SK-N-SH (cell line): ENCODE data around the gene LRRC3C. TPM values are rescaled to one million over a fixed set of nuclear protein-coding genes. Genes with fewer than 3 reads are reported as not detected.

ENCODE experiments used
- CTCF ChIA-PET: fragments of 300-600, 350-600 bp; formaldehyde crosslinking; extraction: SDS; loops from one replicate; lab custom pipeline; 2021; lab: Yijun Ruan, JAX
- POLR2A ChIA-PET: fragments of 350-600 bp; sonication (Branson Sonifier 250); formaldehyde crosslinking; extraction: SDS; loops from one replicate; lab custom pipeline; 2020; ENCODE audit warnings: antibody characterized with exemption, inconsistent platforms; lab: Yijun Ruan, JAX
- DNase-seq: peaks from one replicate; pipeline ENCODE4 v3.0.0; 2012
- H2AFZ ChIP-seq: fragments of 200-600 bp; sonication (generic); 2 replicates; pipeline ENCODE4 v1.8.1; 2016; ENCODE audit warnings: antibody characterized with exemption, mild to moderate bottlenecking, low read depth
- H3F3A ChIP-seq: fragments of 200-600 bp; sonication (generic); replicated peaks from 2 replicates; pipeline ENCODE3; 2016; ENCODE audit warnings: antibody characterized with exemption, mild to moderate bottlenecking; ENCODE audit not compliant: insufficient read depth
- H3K27ac ChIP-seq, 2 experiments: fragments of 200-500 bp in 1 of 2; fragments of 200-600 bp in 1 of 2; sonication (Bioruptor generic) in 1 of 2; sonication (generic), shearing (Covaris generic) in 1 of 2; 2 replicates each; pipeline versions ENCODE4 v1.5.1 to v1.6.1; 2014 to 2016; ENCODE audit warnings: low read depth in 2 of 2, inconsistent platforms in 1 of 2, low read length in 1 of 2, mild to moderate bottlenecking in 1 of 2, mixed read lengths in 1 of 2
- H3K27me3 ChIP-seq: fragments of 200-600 bp; sonication (generic), shearing (Covaris generic); 2 replicates; pipeline ENCODE4 v1.6.1; 2016; ENCODE audit warnings: mixed run types; ENCODE audit not compliant: insufficient read depth
- H3K36me3 ChIP-seq, 2 experiments: fragments of 200-500 bp in 1 of 2; fragments of 200-600 bp in 1 of 2; sonication (Bioruptor generic) in 1 of 2; sonication (generic) in 1 of 2; replicated peaks in 1 of 2; 2 replicates each; pipeline versions ENCODE3 to v1.5.1; 2014 to 2016; ENCODE audit warnings: low read length in 1 of 2, mild to moderate bottlenecking in 1 of 2; ENCODE audit not compliant: insufficient read depth in 2 of 2, control insufficient read depth in 1 of 2
- H3K4me1 ChIP-seq, 2 experiments: fragments of 200-500 bp in 1 of 2; fragments of 200-600 bp in 1 of 2; sonication (Bioruptor generic) in 1 of 2; sonication (generic), shearing (Covaris generic) in 1 of 2; 2 replicates each; pipeline versions ENCODE4 v1.5.1 to v1.6.1; 2014 to 2016; ENCODE audit warnings: low read depth in 1 of 2, low read length in 1 of 2, mixed run types in 1 of 2; ENCODE audit not compliant: insufficient read depth in 2 of 2, control insufficient read depth in 1 of 2
- H3K4me2 ChIP-seq: fragments of 200-600 bp; sonication (generic), shearing (Covaris generic); 2 replicates; pipeline ENCODE4 v1.6.1; 2017; ENCODE audit warnings: mixed run types
- H3K4me3 ChIP-seq, 2 experiments: fragments of 200-500 bp in 1 of 2; fragments of 200-600 bp in 1 of 2; sonication (Bioruptor generic) in 1 of 2; sonication (generic), shearing (Covaris generic) in 1 of 2; 2 replicates each; pipeline versions ENCODE4 v1.5.1 to v1.8.1; 2014 to 2016; ENCODE audit warnings: low read depth in 2 of 2, inconsistent platforms in 1 of 2, low read length in 1 of 2, mild to moderate bottlenecking in 1 of 2, mixed read lengths in 1 of 2, moderate library complexity in 1 of 2
- H3K79me2 ChIP-seq: fragments of 200-600 bp; sonication (generic); 2 replicates; pipeline ENCODE4 v1.8.1; 2017; ENCODE audit warnings: mild to moderate bottlenecking; ENCODE audit not compliant: insufficient read depth
- H3K9ac ChIP-seq: fragments of 200-600 bp; sonication (generic); 2 replicates; pipeline ENCODE4 v1.6.1; 2017; ENCODE audit warnings: mixed run types
- H3K9me2 ChIP-seq: fragments of 200-600 bp; sonication (generic); 2 replicates; pipeline ENCODE4 v1.6.1; 2017; ENCODE audit warnings: mixed run types
- H3K9me3 ChIP-seq: fragments of 200-600 bp; sonication (generic); 2 replicates; pipeline ENCODE4 v1.6.1; 2017; ENCODE audit warnings: mixed run types, mild to moderate bottlenecking, moderate library complexity
- H4K20me1 ChIP-seq: fragments of 200-600 bp; sonication (generic); 2 replicates; pipeline ENCODE4 v1.6.1; 2017; ENCODE audit warnings: mild to moderate bottlenecking, mixed run types; ENCODE audit not compliant: insufficient read depth
- EP300 ChIP-seq, 2 experiments: IDR thresholded peaks; 2 replicates each; pipeline versions ENCODE4 v1.4.0 to v1.6.1; 2012; ENCODE audit warnings: borderline replicate concordance in 1 of 2, low read depth in 1 of 2, low read length in 1 of 2
- FOSL2 ChIP-seq: IDR thresholded peaks from 2 replicates; pipeline ENCODE4 v1.4.0; 2012; ENCODE audit warnings: low read depth, mild to moderate bottlenecking, moderate library complexity, borderline replicate concordance
- MXI1 ChIP-seq: IDR thresholded peaks from 2 replicates; pipeline ENCODE4 v1.6.1; 2012; ENCODE audit warnings: mild to moderate bottlenecking, low read depth, low read length, improper control_type of control experiment
- NFIC ChIP-seq: IDR thresholded peaks from 2 replicates; pipeline ENCODE4 v1.4.0; 2012; ENCODE audit warnings: borderline replicate concordance
- RAD21 ChIP-seq: IDR thresholded peaks from 2 replicates; pipeline ENCODE4 v1.6.1; 2012; ENCODE audit warnings: mild to moderate bottlenecking, low read length
- TAF1 ChIP-seq: IDR thresholded peaks from 2 replicates; pipeline ENCODE4 v1.6.1; 2012; ENCODE audit warnings: low read depth, mild to moderate bottlenecking, low read length, moderate library complexity, borderline replicate concordance
- TCF12 ChIP-seq: IDR thresholded peaks from 2 replicates; pipeline ENCODE4 v1.4.0; 2012
- TEAD4 ChIP-seq: IDR thresholded peaks from 2 replicates; pipeline ENCODE4 v1.4.0; 2012; ENCODE audit warnings: mild to moderate bottlenecking, borderline replicate concordance; ENCODE audit not compliant: insufficient read depth
- WGBS: methylation state at CpG from one replicate; pipeline ENCODE4 v1.1.6; 2017; ENCODE audit warnings: low lambda C conversion rate; 5-methylcytosine and 5-hydroxymethylcytosine counted together
- polyA plus RNA-seq, 3 experiments: library from polyadenylated mRNA; depleted of rRNA; stranded (reverse); fragments of >200 nt; gene quantifications; 2 replicates each; pipeline ENCODE4 v1.2.3, GENCODE V29; 2012
- TF ChIP-seq, protein P1 (sequence below): IDR thresholded peaks from 2 replicates; pipeline ENCODE4; 2012
- TF ChIP-seq, protein P2 (sequence below): IDR thresholded peaks from 2 replicates; pipeline ENCODE4 v1.4.0; 2012; ENCODE audit warnings: low read depth
- TF ChIP-seq, protein P3 (sequence below): fragments of 150-350 bp; IDR thresholded peaks from 2 replicates; pipeline ENCODE4 v1.6.1; 2016; ENCODE audit warnings: mild to moderate bottlenecking, low read depth, low read length
- TF ChIP-seq, protein P4 (sequence below): IDR thresholded peaks from 2 replicates; pipeline ENCODE4 v1.4.0; 2012; ENCODE audit warnings: low read depth, borderline replicate concordance

The LRRC3C gene
- polyA plus RNA-seq, 1 of the 3 experiments (the other 2 are of a cell fraction) = not detected

DNA sequence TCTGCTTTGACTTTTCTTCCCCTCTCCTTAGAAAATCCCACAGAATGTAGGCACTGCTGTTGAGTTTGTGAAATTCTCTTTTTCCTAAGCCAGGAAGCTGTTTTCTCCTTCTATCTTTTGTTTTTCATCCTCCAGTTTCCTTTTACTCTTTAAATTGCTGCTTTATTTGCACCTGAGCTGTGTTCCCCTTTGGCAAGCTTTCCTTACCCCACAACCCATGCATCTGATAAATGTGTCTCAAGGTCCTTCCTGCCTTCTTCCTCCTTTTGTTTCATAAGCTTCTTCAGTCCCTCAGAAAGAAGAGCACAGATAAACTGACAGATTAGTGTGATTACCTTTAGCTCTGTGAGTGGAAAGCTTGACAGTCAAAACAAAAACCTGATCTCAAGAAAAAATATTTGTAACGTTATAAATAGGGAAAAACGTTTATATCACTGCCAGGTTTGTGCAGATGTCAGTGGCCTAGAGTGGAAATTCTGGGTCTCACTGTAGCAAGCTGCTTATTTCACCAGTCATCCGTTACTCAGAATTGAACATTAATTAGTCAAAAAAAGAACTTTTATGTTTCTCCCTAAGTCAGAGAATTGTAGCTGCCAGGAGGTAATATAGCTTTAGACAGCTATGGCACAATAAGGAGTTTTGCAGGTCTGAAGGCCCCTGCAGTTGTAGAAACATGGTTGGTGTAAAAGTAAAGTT, 32.7 kb upstream of the LRRC3C start:
- Histone ChIP-seq H3K36me3 (no peaks in the 10 kb centered on the region), H3K4me2 (no peak overlapping the region), H3K4me3 (no peak overlapping the region), H3K79me2 (no peaks in the 10 kb centered on the region), H3K9me2 (no peaks in the 10 kb centered on the region), H4K20me1 (no peaks in the 10 kb centered on the region), H3K27me3 (peaks cover 46% of the 10 kb centered on the region; the same call in 1 of the 2 replicates), H3F3A (no peaks in the 10 kb centered on the region), H3K27ac (no peak overlapping the region), H3K9ac (no peak overlapping the region), H2AFZ (no peak overlapping the region), H3K4me1 (no peaks in the 10 kb centered on the region), H3K9me3 (no peaks in the 10 kb centered on the region)
- WGBS = 9% methylated on average over 3 of the region's 3 CpGs
- DNase-seq = no peak
- no peak for TF ChIP-seq NFIC
- no peak for TF ChIP-seq TCF12
- no peak for TF ChIP-seq MXI1
- TF ChIP-seq, protein P1, sequence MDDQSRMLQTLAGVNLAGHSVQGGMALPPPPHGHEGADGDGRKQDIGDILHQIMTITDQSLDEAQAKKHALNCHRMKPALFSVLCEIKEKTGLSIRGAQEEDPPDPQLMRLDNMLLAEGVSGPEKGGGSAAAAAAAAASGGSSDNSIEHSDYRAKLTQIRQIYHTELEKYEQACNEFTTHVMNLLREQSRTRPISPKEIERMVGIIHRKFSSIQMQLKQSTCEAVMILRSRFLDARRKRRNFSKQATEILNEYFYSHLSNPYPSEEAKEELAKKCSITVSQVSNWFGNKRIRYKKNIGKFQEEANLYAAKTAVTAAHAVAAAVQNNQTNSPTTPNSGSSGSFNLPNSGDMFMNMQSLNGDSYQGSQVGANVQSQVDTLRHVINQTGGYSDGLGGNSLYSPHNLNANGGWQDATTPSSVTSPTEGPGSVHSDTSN = no peak
- no peak for TF ChIP-seq TAF1
- TF ChIP-seq, protein P2, sequence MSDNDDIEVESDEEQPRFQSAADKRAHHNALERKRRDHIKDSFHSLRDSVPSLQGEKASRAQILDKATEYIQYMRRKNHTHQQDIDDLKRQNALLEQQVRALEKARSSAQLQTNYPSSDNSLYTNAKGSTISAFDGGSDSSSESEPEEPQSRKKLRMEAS = no peak
- TF ChIP-seq, protein P3, sequence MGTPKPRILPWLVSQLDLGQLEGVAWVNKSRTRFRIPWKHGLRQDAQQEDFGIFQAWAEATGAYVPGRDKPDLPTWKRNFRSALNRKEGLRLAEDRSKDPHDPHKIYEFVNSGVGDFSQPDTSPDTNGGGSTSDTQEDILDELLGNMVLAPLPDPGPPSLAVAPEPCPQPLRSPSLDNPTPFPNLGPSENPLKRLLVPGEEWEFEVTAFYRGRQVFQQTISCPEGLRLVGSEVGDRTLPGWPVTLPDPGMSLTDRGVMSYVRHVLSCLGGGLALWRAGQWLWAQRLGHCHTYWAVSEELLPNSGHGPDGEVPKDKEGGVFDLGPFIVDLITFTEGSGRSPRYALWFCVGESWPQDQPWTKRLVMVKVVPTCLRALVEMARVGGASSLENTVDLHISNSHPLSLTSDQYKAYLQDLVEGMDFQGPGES = no peak
- TF ChIP-seq, protein P4, sequence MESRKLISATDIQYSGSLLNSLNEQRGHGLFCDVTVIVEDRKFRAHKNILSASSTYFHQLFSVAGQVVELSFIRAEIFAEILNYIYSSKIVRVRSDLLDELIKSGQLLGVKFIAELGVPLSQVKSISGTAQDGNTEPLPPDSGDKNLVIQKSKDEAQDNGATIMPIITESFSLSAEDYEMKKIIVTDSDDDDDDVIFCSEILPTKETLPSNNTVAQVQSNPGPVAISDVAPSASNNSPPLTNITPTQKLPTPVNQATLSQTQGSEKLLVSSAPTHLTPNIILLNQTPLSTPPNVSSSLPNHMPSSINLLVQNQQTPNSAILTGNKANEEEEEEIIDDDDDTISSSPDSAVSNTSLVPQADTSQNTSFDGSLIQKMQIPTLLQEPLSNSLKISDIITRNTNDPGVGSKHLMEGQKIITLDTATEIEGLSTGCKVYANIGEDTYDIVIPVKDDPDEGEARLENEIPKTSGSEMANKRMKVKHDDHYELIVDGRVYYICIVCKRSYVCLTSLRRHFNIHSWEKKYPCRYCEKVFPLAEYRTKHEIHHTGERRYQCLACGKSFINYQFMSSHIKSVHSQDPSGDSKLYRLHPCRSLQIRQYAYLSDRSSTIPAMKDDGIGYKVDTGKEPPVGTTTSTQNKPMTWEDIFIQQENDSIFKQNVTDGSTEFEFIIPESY = no peak
- no peak for TF ChIP-seq EP300 (IDR thresholded peaks at IDR 0.05; ENCODE audit: borderline replicate concordance in 1 of 2, low read depth in 1 of 2, low read length in 1 of 2)
- no peak for TF ChIP-seq RAD21
- TF ChIP-seq TEAD4 = no peak
- no peak for TF ChIP-seq FOSL2
- CTCF ChIA-PET = interaction anchor here (0.8 to 2.9 kb wide), 3 partner anchors 22 to 164 kb away, joined by 4 to 11 read pairs (median 4); partner anchors contain the start of genes MIEN1 and PSMD3
- POLR2A ChIA-PET = no interaction called here
